NCI-H446 treated with DMSO at 0.1 percent for 48 hours (cell line): ENCODE data around the gene CASK.
"Not testable (repeated sequence)": the region's sequence is repeated elsewhere in the genome, so short reads cannot be mapped to it uniquely, and the experiment has no call there.

ENCODE experiments used
- DNase-seq: peaks from one replicate; lab custom pipeline; 2025; lab: John Stamatoyannopoulos, UW

Gene CASK

DNA sequence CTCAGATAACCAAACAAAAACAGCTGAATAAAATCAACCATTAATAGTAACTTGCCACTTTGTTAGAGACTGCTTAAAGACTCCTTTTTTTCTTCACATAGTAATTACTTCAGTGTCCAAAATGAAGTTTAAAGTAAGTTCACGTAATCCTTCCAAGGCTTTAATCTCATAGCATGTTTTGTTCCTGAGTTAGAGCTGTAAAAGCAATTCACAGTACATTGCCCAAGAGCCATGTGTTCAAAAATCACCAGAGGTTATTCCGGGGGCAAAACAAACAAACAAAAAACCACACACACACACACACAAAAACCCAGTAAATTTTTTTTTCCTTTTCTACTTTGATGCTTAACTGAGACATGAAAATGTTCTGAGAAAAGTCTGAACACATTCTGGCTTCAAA is 193.3 kb downstream of the CASK start:
- DNase-seq, result no peak

DNA sequence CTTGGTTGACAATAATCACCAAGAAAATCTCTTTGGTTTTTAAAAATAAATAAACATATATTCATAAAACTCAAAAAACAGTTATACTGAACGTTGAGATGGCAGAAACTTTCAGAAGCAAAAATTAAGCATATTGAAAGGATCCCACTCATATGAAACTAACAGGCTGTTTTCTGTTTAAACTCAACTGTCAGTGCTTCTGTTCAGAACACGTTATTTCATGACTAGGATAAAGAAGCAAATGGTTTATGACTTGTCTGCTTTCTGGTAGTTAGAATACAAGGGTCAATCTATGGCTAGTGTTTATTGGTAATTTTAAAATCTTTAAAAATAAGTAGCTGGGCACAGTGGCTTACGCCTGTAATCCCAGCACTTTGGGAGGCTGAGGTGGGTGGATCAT is 195.2 kb downstream of the CASK start:
- DNase-seq, result no peak

DNA sequence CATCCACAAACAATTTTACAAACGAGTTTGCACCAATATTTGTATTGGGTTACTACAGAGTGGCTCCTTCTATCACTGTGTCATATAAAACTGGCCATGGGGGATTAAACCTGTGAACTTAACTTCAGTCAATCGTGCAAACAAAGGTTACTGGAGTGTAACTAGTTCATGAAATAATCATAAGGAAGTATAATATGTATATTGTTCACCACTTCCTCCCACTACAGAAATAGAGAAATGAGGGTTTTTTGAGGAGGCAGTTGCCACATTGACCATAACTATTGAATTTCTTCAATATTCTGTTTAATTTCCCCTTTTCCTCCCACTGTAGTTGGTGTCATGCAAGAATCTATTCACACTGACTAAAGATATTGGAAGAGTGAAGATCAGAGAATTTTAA is 199.5 kb downstream of the CASK start, which contains the start of gene GPR82:
Gene GPR82 (plus strand): TSS at position 356 of the 400 bp plus-strand sequence. CDS start 2,846 bp downstream, outside the sequence.
- no peak for DNase-seq

DNA sequence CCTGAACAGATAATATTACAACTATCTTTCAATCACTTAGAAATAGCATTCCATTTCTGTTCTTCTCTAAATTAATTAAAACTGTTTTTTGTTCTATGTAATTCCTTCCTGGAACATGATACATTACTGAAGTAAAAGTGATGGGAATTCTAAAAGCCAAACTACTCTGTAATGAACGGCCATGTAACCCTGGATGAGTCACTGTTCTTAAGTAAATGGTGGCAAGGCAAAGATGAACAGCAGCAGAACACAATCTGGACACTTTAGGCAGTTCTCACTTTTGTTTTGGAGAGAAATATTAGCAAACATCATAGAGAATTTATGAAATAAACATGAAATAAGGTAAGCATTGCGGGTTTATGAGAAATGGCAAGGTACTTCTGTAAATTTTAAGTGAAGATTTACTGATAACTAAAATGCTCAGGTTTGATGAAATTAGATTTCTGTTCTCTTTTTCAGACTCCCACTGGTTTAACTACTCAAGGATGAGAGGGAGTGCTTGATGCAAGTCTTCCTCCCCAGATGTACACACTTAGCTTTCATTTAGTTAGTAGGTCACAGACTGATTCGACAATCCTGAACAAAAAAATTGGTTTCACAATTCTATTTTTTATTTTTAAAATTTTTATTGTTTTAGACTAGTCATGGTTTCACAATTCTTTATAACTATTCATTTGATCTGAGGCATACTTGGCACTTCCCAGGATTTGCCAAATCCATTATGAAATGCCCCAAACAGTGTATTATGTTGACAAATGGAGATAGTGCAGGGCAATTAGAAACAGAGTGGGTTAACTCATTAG is 200.3 kb downstream of the CASK start:
- no peak for DNase-seq

DNA sequence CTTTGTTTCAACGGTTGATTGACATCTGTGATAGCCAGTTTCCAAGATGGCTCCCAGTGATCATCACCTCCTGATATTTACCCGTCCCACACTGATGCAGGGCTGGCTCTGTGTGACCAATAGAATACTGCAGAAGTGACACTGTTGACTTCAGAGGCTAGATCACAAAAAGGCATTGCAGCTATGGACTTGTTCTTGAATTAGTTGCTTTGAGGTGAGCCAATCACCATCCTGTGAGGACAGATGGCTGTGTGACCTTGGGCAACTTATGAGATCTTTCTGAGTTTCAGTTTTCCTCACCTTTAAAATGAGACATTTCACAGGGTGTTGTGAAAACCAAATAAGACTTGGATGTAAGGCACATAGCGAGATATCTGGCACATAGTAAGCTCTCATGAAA is 201.1 kb downstream of the CASK start:
- DNase-seq, result no peak

DNA sequence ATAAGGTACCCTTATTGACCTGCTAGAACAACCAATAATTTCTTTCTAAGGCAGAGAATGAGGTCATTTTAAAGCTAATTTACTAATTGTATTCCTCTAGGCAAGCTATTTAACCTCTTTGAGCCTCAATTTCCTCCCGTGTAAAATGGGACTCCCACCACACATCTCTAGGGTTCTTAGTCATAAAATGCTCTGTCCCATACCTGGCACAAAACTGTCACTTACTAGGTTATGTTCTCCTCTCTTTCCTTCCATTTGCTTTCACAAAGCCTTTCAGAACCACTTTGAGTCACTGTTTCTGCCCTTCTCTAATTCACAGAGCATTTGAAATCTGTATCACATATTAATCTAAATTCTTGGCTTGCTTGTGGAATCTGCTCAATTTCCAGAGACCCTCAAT is 201.8 kb downstream of the CASK start:
- no peak for DNase-seq

DNA sequence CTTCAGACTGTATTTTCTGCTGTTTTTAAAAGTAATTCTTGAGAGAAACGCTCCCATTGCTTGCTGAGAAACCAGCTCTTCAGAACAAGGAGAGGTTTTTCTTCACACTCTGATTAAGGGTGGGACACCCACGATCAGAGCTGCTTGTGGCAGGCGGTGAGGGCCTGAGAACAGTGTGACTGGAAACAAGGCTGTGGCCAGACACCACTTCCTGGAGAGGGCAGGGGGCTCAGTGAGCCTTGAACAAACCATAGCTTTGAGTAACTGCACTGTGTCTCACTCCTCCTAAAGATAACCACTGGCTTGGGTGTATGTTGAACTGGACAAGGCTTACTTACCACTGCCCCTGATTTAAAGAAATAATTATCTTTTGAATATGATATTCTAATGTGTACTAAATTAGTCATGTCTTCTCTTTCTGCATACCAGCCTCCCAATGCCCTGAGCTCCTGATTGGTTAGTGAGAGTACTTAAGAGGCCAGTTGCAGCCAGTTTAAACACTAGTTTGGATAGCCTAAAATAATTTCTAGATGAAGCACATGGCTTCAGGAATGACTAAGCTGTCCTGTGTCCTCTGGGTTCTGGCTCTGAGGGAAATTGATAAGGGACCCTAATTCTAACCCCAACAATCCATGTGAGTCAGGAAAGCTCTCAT is 203.1 kb downstream of the CASK start:
- DNase-seq, result no peak

DNA sequence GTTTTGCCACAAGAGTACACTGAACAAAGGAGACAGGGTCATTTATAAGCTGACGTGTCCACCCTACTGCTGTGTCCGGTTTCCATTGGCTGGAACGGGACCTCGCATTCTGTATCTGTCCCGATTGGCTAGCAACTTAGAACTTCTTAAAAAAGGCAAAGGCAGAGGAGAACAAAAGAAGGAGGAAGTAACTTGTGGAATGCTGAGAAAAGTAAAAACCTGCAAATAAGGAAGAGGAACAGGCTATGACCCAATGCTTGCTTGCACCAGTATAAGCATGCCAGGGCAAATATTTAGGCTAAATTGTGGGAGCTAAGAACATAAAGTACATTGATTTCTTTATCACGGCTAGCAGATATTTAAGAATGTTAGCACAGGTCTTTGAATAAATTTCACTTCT is 203.7 kb downstream of the CASK start:
- not testable (repeated sequence) for DNase-seq

DNA sequence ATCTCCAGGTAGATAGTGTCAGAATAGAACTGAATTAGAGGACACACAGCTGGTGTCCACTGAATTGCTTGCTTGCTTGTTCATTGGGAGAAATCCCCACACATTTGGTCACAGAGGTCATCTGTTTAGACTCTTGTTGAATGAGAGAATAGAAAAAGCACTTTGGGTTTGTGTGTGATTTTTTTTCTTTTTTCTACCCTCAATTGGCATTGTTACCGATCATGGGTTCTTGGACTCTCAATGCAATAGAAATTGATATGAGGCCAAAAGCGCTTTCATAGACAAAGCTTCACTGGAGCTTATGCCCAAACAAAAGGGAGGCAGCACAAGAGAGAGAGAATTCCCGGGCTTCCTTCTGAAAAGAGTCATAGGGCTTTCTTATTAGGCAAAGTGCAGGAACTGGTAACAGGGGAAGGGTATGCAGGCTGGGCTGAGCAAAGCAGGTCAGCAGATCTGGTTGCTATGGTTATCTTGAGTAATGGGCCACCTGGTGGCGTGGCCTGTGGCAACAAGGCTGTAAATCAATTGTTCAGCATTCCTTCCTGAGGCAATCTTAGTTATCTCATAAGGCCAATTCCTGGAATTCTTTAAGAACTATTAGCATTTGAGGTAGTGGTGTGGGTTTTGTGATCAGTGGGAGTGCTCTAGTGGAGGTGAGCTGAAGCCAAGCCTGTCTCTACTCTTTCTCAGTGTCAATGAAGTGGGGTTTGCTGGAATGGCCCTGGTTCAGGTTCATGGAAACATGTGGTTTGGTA is 204.7 kb downstream of the CASK start:
- DNase-seq, result no peak

DNA sequence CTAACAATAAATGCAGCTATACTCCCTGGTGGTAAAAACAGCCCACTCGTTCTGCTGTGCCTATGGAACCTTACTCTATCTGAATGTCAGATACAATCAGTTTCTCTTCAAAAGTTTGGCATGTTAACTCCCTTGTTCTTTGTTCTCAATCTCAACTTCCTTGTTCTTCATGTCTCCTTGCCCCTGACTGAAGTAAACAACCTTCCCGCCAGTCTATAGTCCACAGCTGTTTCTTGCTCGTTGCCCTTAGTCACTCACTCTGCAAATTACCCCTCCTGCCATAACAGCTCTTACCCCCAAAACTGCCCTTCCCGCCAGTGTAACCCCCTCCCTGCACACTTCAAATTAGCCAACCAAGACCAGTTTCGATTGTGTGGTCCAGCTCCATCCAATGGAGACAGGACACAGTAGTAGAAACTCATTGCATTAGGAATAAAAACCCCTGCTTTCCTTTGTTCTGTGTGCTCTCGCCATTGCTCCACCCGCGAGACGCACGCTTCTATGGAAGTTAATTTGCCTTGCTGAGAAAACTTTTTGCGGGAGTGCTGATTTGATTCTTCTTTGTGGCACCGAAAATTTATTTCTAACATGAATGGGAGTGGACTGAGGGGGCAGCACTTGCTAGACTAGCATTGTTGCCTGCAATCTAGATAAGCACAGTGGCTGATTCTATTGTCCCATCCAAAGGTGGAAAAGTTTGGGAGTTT is 206.4 kb downstream of the CASK start:
- DNase-seq, result no peak

DNA sequence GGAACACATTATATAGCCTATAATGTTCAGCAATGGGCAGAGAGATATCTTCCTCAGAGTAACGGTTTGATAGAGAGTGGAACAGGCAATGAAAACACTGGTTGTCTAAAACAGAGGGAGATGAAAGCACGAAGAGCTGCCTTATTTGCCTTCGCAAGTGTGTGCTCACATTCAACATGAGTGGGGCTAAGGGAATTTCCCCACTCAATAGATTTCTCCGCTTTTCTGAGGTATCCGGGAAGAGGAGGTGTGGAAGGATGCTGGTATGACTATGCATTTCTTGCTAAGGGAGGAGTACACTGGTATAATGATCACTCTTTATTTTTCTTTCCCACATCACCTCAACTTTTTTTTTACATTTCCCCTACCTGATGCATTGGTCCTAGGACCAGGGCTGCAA is 207.1 kb downstream of the CASK start:
- DNase-seq, result no peak

DNA sequence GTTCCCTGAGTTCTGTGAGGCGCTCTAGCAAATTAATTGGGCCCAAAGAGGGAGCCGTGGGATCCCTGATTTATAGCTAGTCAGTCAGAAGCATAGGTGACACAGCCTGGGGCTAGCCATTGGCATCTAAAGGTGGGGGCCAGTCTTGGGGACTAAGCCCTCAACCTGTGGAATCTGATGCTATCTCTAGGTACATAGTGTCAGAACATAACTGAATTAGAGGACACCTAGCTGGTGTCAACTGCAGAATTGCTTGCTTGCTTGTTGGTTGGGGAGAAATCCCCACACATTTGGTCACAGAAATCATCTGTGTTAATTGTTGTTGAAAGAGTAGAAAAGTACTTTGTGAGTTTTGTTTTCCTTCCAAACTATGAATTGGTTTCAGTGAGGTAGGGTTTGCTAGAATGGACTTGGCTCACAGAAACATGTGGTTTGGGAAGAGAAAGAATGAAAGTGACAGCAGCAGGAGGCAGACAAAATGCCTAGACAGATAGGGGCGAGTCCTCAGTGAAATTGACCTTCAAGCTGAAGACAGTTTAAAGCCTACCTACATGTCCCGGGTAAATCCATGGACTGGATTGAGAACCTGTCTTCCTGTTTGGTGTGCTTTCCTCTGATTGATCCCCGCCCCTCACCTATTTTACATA is 212.2 kb downstream of the CASK start:
- no peak for DNase-seq

DNA sequence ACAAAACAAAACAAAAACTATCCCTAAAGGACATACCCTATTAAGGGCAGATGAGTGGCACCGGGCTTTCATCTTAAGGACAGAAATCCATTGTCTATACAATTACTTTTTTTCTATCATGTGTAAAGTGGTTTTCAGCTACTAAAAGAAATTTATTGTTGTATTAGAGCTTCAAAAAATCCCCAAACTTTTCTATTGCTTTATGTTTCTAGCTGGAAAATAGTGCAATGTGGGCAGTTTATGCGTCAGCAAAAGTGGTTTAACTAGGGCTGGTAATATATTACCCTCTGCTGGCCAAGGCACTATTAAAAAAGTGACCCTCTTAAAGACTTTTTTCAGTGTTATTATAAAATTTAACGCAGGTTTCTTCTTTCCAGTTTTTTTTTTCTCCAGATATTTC is 214.9 kb downstream of the CASK start:
- no peak for DNase-seq

DNA sequence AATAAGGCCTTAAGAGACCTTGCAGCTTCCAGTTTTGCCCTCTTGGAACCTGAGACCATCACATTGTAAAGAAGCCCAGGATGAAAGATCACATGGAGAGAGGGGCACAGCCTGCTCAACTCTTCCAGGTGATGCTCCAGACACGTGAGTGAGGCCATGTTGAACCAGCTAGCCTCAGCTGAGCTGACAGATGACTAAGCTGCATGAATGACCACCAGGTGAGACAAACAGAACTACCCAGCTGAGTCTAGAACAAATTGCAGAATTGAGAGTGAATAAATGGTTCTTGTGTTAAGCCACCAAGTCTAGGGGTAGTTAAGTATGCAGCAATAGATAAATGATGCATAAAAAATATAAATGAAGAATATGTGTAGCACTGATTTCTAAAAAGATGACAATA is 216.1 kb downstream of the CASK start:
- no peak for DNase-seq

DNA sequence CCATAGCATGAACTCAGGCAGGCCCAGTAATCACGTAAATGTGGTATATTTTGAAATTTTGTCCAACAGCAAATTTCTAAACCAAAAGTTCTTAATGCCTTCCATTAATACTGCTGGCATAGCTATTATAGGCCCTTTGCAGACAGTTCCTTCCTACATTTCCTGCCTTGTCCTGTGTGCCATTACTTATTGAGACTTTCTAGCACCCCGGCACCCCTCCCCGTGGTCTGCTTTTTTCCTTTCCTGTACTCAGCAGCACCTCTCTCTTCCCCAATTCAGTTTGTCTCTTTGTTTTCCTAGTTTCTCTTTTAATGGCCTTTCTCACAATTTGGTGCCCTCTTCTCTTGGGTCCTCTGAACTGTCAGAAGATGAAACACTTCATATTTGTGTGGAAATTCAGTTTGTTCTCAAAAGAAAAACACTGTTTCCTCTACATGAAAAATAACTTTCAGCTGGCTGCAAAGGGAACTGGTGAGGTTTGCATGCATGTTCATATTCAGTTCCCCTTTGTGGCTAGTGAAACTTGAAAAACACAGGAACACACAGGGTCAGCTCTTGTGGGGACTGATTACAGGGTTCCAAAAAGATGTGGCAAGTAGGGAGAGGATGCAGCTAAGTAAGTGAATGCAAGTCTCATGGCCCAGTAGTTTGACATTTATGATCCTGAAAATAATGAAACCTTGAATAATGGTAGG is 217.5 kb downstream of the CASK start:
- no peak for DNase-seq

DNA sequence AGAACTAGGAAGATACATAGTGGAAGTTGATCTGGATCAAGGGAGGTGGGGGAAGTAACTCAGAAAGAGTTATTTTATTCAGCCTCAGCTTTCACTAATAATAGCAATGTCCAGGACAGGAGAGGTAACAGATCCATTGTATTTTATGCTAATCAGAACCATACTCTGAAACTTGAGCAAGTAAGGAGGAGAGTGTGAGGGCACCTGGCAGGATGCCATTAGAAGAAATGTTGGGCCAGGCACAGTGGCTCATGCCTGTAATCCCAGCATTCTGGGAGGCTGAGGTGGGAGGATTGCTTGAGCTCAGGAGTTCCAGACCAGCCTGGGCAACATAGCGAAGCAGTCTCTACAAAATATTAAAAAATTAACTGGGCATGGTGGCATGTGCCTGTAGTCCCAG is 218.3 kb downstream of the CASK start:
- DNase-seq, result no peak

DNA sequence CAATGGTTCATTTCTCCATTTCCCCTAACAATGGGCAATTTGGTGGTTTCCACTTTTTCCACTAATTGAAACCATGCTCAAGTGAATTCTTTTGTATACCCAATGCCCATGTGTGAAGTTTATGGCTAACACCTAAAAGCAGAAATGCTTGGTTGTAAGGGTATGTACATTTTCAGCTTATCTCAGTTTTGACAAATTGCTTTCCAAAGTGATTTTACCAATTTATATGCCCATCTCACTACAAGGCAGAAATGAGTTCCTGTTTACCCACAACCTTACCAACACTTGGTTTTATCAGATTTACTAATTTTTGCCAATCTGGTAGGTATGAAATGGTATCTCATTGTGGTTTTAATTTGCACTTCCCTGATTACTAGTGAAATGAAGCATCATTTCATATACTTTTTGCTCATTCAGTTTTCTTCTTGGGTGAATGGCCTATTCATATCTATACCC is 219.8 kb downstream of the CASK start:
- DNase-seq, result no peak

DNA sequence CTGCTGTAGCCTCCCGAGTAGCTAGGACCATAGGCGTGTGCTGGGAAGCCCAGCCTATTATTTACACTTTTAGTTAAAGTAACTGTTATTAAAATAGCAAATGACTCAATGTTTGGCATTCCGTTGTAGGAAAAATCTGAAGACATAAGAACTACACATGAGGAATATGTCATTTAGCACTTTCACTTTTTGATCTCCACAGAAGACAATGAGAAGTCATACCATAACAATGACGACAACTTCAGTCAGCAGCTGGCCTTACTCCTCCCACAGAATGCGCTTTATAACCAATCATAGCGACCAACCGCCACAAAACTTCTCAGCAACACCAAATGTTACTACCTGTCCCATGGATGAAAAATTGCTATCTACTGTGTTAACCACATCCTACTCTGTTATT is 227.9 kb downstream of the CASK start:
- DNase-seq, result no peak

DNA sequence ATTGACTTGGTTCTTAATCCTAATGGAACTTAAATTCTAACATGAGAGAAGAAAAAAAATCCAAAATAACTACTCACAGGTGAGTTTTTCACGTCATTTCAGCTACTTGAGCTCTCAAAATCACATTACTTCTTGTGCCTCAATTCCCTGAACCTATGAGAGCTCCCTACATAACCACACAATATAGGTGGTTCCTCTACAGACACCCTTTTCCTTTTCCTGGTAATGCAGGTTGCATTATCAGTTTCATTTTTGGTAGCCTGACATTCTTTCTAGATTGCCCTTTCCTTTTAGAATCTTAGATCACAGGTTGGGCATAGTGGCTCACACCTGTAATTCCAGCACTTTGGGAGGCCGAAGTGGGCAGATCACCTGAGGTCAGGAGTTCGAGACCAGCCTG is 230.3 kb downstream of the CASK start:
- no peak for DNase-seq

DNA sequence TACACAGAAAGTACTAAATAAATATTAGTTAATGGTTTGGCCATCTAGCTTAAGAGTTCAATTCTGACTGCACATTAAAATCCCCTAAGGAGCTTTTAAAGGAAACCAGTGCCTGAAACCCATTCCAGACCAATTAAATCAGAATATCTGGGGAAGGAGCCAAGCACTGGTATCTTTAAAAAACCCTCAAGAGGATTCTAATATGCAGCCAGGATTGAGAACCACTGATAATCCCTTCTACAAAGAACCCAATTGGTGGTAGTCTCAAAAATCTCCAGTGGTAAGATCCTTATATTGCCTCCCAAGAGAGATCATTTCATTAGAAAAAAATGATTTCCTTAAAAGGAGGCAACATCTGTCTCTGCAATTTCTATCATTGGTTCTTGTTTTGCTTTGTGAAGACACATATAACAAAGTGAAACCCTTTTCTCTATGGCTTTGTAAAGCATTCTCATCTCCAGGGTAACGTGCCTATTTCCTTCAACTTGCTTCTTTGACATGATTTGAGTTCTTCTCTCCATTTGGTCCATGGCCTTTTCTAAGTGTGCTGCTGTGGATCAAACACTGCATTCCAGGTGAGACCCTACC is 231.1 kb downstream of the CASK start:
- no peak for DNase-seq

DNA sequence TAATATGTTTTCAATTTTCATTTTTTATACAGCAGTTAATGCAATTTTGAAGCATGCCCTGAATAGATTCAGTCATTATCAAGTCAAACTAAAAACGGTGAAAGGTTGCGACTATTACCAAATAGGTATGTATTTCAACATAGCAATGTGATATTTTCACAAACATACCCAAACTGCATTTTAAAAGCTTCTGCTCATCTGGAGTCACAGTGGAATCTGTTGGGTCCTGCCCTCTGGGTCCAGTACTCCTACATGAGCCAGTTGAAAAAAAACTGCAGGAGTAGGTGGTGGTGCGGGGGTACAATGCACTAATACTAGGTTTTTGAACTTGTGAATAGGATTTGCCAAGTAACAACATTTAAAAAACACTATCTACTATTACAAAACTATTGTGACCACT is 233.6 kb downstream of the CASK start:
- no peak for DNase-seq
